ENCODE results near the gene MAP3K14.

Gene MAP3K14

GRCh38 chr17:45246861-45247428 is 69.9 kb downstream of the MAP3K14 start:
- Mint-ChIP-seq H3K27me3 (no peaks in the 10 kb centered on the region), H3K9me3 (no peaks in the 10 kb centered on the region), H3K4me1 (peaks cover 23% of the 10 kb centered on the region), H3K4me3 (peak overlapping the region; percentile 91), H3K36me3 (peaks cover 15% of the 10 kb centered on the region), H3K27ac (peak overlapping the region; percentile 86)
- DNase-seq (ENCODE audit: low spot score in 2 of 2): no peak
- no peak for ATAC-seq (ENCODE audit: low read depth)

- Mint-ChIP-seq H3K9me3 (no peaks in the 10 kb centered on the region), H3K27me3 (no peaks in the 10 kb centered on the region), H3K4me3 (no peak overlapping the region), H3K36me3 (peaks cover 15% of the 10 kb centered on the region), H3K4me1 (peaks cover 23% of the 10 kb centered on the region), H3K27ac (peak overlapping the region; percentile 86)
- no peak for ATAC-seq (ENCODE audit: low read depth)
- no peak for DNase-seq (ENCODE audit: low spot score in 2 of 2)
These were observed 70.5 kb downstream of the MAP3K14 start for GRCh38 chr17:45246338-45246737.

GRCh38 chr17:45244725-45245656 is 71.8 kb downstream of the MAP3K14 start:
- Mint-ChIP-seq H3K27ac (peak overlapping the region; percentile 65), H3K4me1 (peaks cover 23% of the 10 kb centered on the region), H3K4me3 (no peak overlapping the region), H3K36me3 (peaks cover 15% of the 10 kb centered on the region), H3K27me3 (no peaks in the 10 kb centered on the region), H3K9me3 (no peaks in the 10 kb centered on the region)
- no peak for ATAC-seq (ENCODE audit: low read depth)
- no peak for DNase-seq (ENCODE audit: low spot score in 2 of 2)

GRCh38 chr17:45243750-45244149 is 73.1 kb downstream of the MAP3K14 start:
- DNase-seq (ENCODE audit: low spot score in 2 of 2) (no peak), ATAC-seq (ENCODE audit: low read depth) (no peak)
- Mint-ChIP-seq H3K27me3 (no peaks in the 10 kb centered on the region), H3K4me3 (no peak overlapping the region), H3K9me3 (no peaks in the 10 kb centered on the region), H3K36me3 (peaks cover 23% of the 10 kb centered on the region), H3K4me1 (peaks cover 22% of the 10 kb centered on the region), H3K27ac (no peak overlapping the region)

GRCh38 chr17:45242029-45242414 is 74.8 kb downstream of the MAP3K14 start:
- no peak for ATAC-seq (ENCODE audit: low read depth)
- H3K27ac Mint-ChIP-seq: no peak overlapping the region
- DNase-seq (ENCODE audit: low spot score in 2 of 2): no peak
- H3K9me3 Mint-ChIP-seq: no peaks in the 10 kb centered on the region
- no peaks in the 10 kb centered on the region for H3K27me3 Mint-ChIP-seq
- H3K36me3 Mint-ChIP-seq: peaks cover 39% of the 10 kb centered on the region
- H3K4me3 Mint-ChIP-seq: no peak overlapping the region
- H3K4me1 Mint-ChIP-seq: peaks cover 20% of the 10 kb centered on the region

GRCh38 chr17:45241328-45242028 is 75.3 kb downstream of the MAP3K14 start:
- no peak for DNase-seq (ENCODE audit: low spot score in 2 of 2)
- H3K9me3 Mint-ChIP-seq: no peaks in the 10 kb centered on the region
- H3K27ac Mint-ChIP-seq: no peak overlapping the region
- peaks cover 37% of the 10 kb centered on the region for H3K36me3 Mint-ChIP-seq
- H3K4me3 Mint-ChIP-seq: no peak overlapping the region
- H3K4me1 Mint-ChIP-seq: peaks cover 14% of the 10 kb centered on the region
- ATAC-seq (ENCODE audit: low read depth): no peak
- no peaks in the 10 kb centered on the region for H3K27me3 Mint-ChIP-seq

- ATAC-seq (ENCODE audit: low read depth) (no peak), DNase-seq (ENCODE audit: low spot score in 2 of 2) (no peak)
- H3K27ac Mint-ChIP-seq: no peak overlapping the region
- H3K27me3 Mint-ChIP-seq: no peaks in the 10 kb centered on the region
- peaks cover 11% of the 10 kb centered on the region for H3K4me1 Mint-ChIP-seq
- H3K36me3 Mint-ChIP-seq: peaks cover 37% of the 10 kb centered on the region
- H3K4me3 Mint-ChIP-seq: no peak overlapping the region
- no peaks in the 10 kb centered on the region for H3K9me3 Mint-ChIP-seq
These were observed 75.9 kb downstream of the MAP3K14 start for GRCh38 chr17:45240905-45241327.

GRCh38 chr17:45238155-45238774 is 78.6 kb downstream of the MAP3K14 start:
- DNase-seq (ENCODE audit: low spot score in 2 of 2) (no peak), ATAC-seq (ENCODE audit: low read depth) (no peak)
- Mint-ChIP-seq H3K36me3 (peaks cover 43% of the 10 kb centered on the region), H3K9me3 (no peaks in the 10 kb centered on the region), H3K27me3 (no peaks in the 10 kb centered on the region), H3K27ac (peak overlapping the region; percentile 84), H3K4me3 (no peak overlapping the region), H3K4me1 (peaks cover 26% of the 10 kb centered on the region)

- H3K4me3 Mint-ChIP-seq: no peak overlapping the region
- no peak for ATAC-seq (ENCODE audit: low read depth)
- DNase-seq (ENCODE audit: low spot score in 2 of 2): no peak
- H3K27me3 Mint-ChIP-seq: no peaks in the 10 kb centered on the region
- H3K4me1 Mint-ChIP-seq: peaks cover 26% of the 10 kb centered on the region
- H3K27ac Mint-ChIP-seq: peak overlapping the region; percentile 84
- no peaks in the 10 kb centered on the region for H3K9me3 Mint-ChIP-seq
- peaks cover 39% of the 10 kb centered on the region for H3K36me3 Mint-ChIP-seq
These were observed 79.1 kb downstream of the MAP3K14 start for GRCh38 chr17:45237686-45238085.

GRCh38 chr17:45236282-45236606 is 80.6 kb downstream of the MAP3K14 start:
- ATAC-seq (ENCODE audit: low read depth) (no peak), DNase-seq (ENCODE audit: low spot score in 2 of 2) (no peak)
- H3K4me1 Mint-ChIP-seq: peaks cover 33% of the 10 kb centered on the region
- no peak overlapping the region for H3K27ac Mint-ChIP-seq
- H3K4me3 Mint-ChIP-seq: no peak overlapping the region
- H3K9me3 Mint-ChIP-seq: no peaks in the 10 kb centered on the region
- no peaks in the 10 kb centered on the region for H3K27me3 Mint-ChIP-seq
- peaks cover 43% of the 10 kb centered on the region for H3K36me3 Mint-ChIP-seq

GRCh38 chr17:45235416-45236281 is 81.2 kb downstream of the MAP3K14 start:
- no peaks in the 10 kb centered on the region for H3K9me3 Mint-ChIP-seq
- DNase-seq (ENCODE audit: low spot score in 2 of 2) (peak; percentile 70 to 75), ATAC-seq (ENCODE audit: low read depth) (peak; percentile 75)
- H3K27me3 Mint-ChIP-seq: no peaks in the 10 kb centered on the region
- peaks cover 35% of the 10 kb centered on the region for H3K4me1 Mint-ChIP-seq
- peaks cover 43% of the 10 kb centered on the region for H3K36me3 Mint-ChIP-seq
- no peak overlapping the region for H3K4me3 Mint-ChIP-seq
- peak overlapping the region; percentile 98 for H3K27ac Mint-ChIP-seq

- H3K27ac Mint-ChIP-seq: peak overlapping the region; percentile 98
These were observed 82.0 kb downstream of the MAP3K14 start for GRCh38 chr17:45234641-45235415.

More at GRCh38 chr17:45234641-45235415, 82.0 kb downstream of the MAP3K14 start:
- no peaks in the 10 kb centered on the region for H3K9me3 Mint-ChIP-seq
- no peaks in the 10 kb centered on the region for H3K27me3 Mint-ChIP-seq
- H3K36me3 Mint-ChIP-seq: peaks cover 40% of the 10 kb centered on the region
- ATAC-seq (ENCODE audit: low read depth) (peak; percentile 75), DNase-seq (ENCODE audit: low spot score in 2 of 2) (no peak)
- H3K4me3 Mint-ChIP-seq: no peak overlapping the region
- H3K4me1 Mint-ChIP-seq: peaks cover 41% of the 10 kb centered on the region

All from memory B cell (primary cell).